GM18499 (cell line): ENCODE measurements around the gene AKAP8L.
"Not testable (repeated sequence)": the region's sequence is repeated elsewhere in the genome, so short reads cannot be mapped to it uniquely, and the experiment has no call there.

Source experiments
- ATAC-seq: cut with Tn5 transposase; IDR thresholded peaks from one replicate; pipeline ENCODE4 v1.9.1; 2021; ENCODE audit warnings: moderate number of reproducible peaks; ENCODE audit not compliant: insufficient read depth, unreplicated experiment

The AKAP8L gene

GRCh38 chr19:15363791-15364190 is 55.0 kb downstream of the AKAP8L start:
- not testable (repeated sequence) for ATAC-seq

GRCh38 chr19:15363048-15363447 is 55.7 kb downstream of the AKAP8L start:
- not testable (repeated sequence) for ATAC-seq

GRCh38 chr19:15360015-15360414 is 58.8 kb downstream of the AKAP8L start:
- not testable (repeated sequence) for ATAC-seq

GRCh38 chr19:15358918-15359317 is 59.9 kb downstream of the AKAP8L start:
- no peak for ATAC-seq

GRCh38 chr19:15357906-15358305 is 60.9 kb downstream of the AKAP8L start:
- ATAC-seq: no peak

- no peak for ATAC-seq
Observed at GRCh38 chr19:15354566-15355296, 64.1 kb downstream of the AKAP8L start.

GRCh38 chr19:15353908-15354307 is 64.9 kb downstream of the AKAP8L start:
- ATAC-seq: no peak

- not testable (repeated sequence) for ATAC-seq
Observed at GRCh38 chr19:15352535-15352934, 66.3 kb downstream of the AKAP8L start.

GRCh38 chr19:15341328-15341727 is 77.5 kb downstream of the AKAP8L start:
- ATAC-seq: not testable (repeated sequence)

- ATAC-seq: no peak
Observed at GRCh38 chr19:15340086-15340485, 78.7 kb downstream of the AKAP8L start.

GRCh38 chr19:15337202-15337601 is 81.6 kb downstream of the AKAP8L start:
- no peak for ATAC-seq

GRCh38 chr19:15335992-15336391 is 82.8 kb downstream of the AKAP8L start:
- ATAC-seq: not testable (repeated sequence)

- no peak for ATAC-seq
Observed at GRCh38 chr19:15332311-15332996, 86.3 kb downstream of the AKAP8L start, which contains the start of gene BRD4. TSS of gene BRD4 (minus strand) at chr19:15332539. CDS start at chr19:15273099, 59,440 bp downstream.

- ATAC-seq: no peak
Observed at GRCh38 chr19:15331419-15332310, 87.1 kb downstream of the AKAP8L start.

GRCh38 chr19:15330801-15331418 is 87.9 kb downstream of the AKAP8L start:
- no peak for ATAC-seq
